ENCODE data around the gene SLC25A6.
"Not testable (repeated sequence)": the region's sequence is repeated elsewhere in the genome, so short reads cannot be mapped to it uniquely, and the experiment has no call there.

Gene SLC25A6

DNA sequence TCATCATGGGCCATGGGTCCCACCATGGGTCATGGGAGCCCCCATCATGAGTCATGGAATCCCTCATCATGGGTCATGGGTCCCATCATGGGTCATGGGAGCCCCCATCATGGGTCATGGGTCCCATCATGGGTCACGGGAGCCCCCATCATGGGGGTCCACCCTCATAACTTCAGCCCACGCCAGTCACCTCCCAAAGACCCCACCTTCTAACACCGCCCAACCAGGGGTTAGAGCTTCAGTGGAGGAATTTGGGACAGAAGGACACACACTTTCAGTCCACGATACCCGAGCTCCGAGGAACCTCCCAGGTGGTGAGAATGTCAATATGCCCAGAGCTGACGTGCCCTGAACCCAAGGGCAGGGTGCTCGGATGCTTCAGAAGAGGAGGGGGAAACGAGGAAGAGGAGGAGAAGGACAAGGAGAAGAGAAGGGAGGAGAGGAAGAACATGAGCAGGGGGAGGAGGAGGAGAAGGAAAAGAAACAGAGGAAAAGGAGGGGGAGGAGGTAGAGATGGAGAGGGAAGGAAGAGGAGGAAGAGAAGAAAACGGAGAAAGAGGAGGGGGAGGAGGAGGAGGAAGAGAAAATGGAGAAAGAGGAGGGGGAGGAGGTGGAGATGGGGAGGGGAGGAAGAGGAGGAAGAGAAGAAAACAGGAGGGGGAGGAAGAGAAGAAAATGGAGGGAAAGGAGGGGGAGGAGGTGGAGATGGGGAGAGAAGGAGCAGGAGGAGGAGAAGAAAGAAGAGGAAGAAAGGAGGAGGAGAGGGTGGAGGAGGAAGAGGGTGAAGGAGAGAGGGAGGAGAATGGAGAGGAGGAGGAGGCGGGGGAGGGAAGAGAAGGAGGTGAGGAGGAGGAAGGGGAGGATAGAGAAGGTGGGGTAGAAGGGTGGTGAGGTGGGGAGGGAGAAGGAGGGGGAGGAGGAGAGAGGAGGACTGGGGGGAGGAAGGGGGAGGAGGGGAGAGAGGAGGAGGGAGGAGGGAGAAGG, 37.6 kb downstream of the SLC25A6 start:
- DNase-seq (ENCODE audit: extremely low read depth, low read depth) = no peak
- TF ChIP-seq, protein P1, sequence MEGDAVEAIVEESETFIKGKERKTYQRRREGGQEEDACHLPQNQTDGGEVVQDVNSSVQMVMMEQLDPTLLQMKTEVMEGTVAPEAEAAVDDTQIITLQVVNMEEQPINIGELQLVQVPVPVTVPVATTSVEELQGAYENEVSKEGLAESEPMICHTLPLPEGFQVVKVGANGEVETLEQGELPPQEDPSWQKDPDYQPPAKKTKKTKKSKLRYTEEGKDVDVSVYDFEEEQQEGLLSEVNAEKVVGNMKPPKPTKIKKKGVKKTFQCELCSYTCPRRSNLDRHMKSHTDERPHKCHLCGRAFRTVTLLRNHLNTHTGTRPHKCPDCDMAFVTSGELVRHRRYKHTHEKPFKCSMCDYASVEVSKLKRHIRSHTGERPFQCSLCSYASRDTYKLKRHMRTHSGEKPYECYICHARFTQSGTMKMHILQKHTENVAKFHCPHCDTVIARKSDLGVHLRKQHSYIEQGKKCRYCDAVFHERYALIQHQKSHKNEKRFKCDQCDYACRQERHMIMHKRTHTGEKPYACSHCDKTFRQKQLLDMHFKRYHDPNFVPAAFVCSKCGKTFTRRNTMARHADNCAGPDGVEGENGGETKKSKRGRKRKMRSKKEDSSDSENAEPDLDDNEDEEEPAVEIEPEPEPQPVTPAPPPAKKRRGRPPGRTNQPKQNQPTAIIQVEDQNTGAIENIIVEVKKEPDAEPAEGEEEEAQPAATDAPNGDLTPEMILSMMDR (IDR thresholded peaks at IDR 0.05; ENCODE audit: low read depth, low read length) = no peak

DNA sequence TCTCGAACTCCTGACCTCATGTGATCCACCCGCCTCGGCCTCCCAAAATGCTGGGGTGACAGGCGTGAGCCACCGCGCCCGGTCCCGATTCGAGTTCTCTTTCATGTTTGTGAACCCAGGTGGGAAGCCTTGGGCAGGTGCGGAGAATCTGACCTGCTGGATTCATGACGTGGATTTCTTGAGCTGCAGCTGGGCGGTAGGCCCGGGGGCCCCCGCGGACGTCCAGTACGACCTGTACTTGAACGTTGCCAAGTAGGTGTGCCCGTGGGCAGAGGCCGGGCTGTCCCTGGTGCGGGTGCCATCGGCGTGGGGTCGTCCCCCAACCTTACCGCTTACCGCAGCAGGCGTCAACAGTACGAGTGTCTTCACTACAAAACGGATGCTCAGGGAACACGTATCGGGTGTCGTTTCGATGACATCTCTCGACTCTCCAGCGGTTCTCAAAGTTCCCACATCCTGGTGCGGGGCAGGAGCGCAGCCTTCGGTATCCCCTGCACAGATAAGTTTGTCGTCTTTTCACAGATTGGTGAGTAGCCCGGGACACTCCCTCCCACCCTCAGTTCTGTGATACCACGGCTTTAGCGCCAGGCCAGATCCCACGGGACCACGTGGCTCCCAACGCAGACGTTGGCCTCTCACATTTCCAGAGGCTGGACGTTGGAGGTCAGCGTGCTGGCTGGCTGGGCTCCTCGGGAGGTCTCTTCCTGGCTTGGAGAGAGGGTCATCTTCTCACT, 39.8 kb downstream of the SLC25A6 start:
- TF ChIP-seq, protein P1 (IDR thresholded peaks at IDR 0.05; ENCODE audit: low read depth, low read length) = no peak
- no peak for DNase-seq (ENCODE audit: extremely low read depth, low read depth)

DNA sequence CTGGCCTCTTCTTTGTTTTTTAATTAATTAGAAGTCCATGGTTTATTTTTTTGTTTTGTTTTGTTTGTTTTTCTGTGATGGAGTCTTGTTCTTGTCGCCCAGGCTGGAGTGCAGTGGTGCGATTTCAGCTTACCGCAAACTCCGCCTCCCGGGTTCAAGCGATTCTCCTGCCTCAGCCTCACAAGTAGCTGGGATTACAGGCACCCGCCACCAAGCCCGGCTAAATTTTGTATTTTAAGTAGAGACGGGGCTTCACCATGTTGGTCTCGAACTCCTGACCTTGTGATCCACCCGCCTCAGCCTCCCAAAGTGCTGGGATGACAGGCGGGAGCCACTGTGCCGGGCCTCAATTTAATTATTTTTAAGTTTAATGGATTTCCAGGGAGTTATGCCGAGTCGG, 42.3 kb downstream of the SLC25A6 start:
- not testable (repeated sequence) for DNase-seq (ENCODE audit: extremely low read depth, low read depth)

DNA sequence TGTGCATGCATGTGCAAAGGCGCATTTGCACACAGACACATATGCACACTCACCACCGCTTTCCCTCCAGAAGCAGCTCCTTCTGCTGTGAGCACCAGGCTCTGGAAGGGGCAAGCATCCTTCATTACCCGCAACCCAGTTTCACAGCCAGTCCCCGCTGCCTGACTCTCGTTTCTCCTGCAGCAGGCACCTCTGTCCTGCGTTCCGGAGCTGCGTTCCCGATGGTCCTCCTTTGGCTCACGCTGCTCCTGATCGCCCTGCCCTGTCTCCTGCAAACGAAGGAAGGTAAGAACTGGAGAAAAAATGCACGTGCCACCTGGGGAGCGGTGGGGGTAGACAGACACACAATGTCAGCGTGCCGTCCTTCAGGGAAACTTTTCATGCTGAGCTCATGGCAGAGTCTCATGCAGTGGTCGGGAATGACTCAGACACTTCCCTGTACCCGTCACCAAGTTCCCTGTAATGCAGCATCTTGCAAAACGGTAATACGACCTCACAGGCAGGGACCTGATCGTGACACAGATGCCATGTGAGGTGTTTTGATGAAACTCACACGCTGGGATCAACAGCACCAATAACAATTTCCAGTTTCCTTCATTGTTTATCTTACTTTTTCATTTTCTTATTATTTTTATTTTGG, 50.2 kb downstream of the SLC25A6 start:
- DNase-seq (ENCODE audit: extremely low read depth, low read depth) = no peak
- TF ChIP-seq, protein P1 (IDR thresholded peaks at IDR 0.05; ENCODE audit: low read depth, low read length) = no peak

DNA sequence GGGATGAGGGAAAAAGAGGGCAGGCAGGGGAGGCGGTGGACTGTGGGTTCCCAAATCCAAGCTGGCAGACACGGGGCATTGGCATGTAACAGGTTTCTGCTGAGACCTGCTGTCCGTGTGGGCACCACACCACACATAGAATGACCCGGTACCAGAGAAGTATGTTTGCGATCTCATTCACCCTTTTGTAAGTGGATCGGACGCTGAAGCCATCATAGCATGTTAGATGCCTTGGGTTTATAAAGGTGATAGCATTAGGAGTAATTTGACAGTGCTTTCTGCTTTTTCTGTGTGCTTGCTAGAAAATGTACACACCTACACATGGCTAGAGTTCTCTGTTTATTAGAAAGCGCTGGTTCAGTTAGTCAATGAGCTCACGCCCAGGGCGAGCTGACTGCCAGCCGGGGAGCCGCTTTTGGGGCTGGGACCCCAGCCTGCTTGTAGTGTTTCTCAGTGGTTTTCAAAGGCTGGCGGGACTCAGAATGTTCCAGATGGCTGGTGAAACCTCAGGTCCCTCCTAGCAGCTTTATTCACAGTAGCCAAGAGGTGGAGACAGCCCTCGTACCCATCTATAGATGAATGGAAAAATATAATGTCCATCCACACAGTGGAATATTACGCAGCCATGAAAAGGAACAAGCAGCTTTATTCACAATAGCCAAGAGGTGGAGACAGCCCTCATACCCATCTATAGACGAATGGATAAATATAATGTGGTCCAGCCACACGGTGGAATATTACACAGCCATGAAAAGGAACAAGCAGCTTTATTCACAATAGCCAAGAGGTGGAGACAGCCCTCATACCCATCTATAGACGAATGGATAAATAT, 54.7 kb downstream of the SLC25A6 start:
- TF ChIP-seq, protein P1 (IDR thresholded peaks at IDR 0.05; ENCODE audit: low read depth, low read length) = no peak
- no peak for DNase-seq (ENCODE audit: extremely low read depth, low read depth)

DNA sequence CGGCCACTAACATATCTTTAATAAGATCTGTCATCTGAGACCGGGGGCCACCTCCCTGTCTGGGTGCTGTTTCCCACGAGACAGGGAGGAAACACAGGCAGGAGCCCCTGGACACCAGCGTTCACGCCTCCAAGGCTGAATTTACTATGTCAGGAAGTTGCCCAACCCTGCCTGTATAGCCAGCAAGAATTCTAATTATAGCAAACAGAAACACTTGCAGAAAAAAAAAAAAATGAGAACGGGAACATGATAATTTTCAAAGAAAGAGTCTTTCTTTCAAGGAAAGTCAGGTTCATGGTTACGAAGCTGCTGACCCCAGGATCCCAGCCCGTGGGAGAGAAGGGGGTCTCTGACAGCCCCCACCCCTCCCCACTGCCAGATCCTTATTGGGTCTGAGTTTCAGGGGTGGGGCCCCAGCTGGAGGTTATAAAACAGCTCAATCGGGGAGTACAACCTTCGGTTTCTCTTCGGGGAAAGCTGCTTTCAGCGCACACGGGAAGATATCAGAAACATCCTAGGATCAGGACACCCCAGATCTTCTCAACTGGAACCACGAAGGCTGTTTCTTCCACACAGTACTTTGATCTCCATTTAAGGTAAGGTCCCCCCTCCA, 55.5 kb downstream of the SLC25A6 start, which contains the start of gene IL3RA:
Gene IL3RA (plus strand): TSS at position 455 of the 613 bp plus-strand sequence. CDS start 4,981 bp downstream, outside the sequence.
- no peak for DNase-seq (ENCODE audit: extremely low read depth, low read depth)

More for the DNA sequence above, 55.5 kb downstream of the SLC25A6 start, which contains the start of gene IL3RA:
- TF ChIP-seq, protein P1 (IDR thresholded peaks at IDR 0.05; ENCODE audit: low read depth, low read length) = no peak
